ENCODE results near the gene CTCF. TPM values are rescaled to one million over a fixed set of nuclear protein-coding genes. Genes with fewer than 3 reads are reported as not detected.

CTCF gene
- total RNA-seq, 4 donors from 2014 or later: 26.1 to 39.6 (median 31.8) TPM

DNA sequence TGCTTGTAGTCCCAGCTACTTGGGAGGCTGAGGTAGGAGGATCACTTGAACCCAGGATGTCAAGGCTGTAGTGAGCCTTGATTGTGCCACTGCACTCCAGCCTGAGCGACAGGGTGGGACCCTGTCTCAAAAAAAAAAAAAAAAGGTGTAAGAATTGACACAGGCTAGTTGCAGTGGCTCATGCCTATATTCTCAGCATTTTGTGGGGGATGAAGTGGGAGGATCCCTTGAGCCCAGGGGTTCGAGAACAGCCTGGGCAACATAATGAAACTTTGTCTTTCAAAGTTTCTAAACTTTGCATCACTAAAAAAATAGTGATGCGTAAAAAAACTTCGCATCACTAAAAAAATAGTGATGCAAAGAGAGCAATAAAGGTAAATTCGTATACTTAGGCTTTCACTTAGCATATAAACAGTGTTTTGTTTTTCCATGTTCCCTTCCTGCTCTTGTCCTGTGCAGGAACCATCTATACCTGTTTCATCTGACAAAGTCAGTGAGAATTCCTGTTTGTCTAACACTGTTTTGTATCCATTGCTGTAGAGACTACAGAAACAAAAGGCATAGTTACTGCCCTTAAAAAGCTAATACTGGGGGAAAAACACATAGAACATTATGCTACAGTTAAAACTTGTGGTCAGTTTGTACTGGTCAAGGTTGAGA, 32.1 kb downstream of the CTCF start:
- Histone ChIP-seq H3K4me1 (peaks cover 0 to 28% (median 0%) of the 10 kb centered on the region in 4 donors), H3K4me3 (no peak overlapping the region), H3K27me3 (no peaks in the 10 kb centered on the region), H3K9me3 (no peaks in the 10 kb centered on the region), H3K36me3 (peaks cover 0 to 15% (median 2%) of the 10 kb centered on the region in 3 donors), H3K27ac (peak overlapping the region in 2 of 4 donors; percentile 26 to 36)
- 76 to 83% methylated on average over 5 of the region's 5 CpGs for WGBS, 2 donors
- no peak for DNase-seq (ENCODE audit: low spot score in 2 of 2)
- TF ChIP-seq, protein P1, sequence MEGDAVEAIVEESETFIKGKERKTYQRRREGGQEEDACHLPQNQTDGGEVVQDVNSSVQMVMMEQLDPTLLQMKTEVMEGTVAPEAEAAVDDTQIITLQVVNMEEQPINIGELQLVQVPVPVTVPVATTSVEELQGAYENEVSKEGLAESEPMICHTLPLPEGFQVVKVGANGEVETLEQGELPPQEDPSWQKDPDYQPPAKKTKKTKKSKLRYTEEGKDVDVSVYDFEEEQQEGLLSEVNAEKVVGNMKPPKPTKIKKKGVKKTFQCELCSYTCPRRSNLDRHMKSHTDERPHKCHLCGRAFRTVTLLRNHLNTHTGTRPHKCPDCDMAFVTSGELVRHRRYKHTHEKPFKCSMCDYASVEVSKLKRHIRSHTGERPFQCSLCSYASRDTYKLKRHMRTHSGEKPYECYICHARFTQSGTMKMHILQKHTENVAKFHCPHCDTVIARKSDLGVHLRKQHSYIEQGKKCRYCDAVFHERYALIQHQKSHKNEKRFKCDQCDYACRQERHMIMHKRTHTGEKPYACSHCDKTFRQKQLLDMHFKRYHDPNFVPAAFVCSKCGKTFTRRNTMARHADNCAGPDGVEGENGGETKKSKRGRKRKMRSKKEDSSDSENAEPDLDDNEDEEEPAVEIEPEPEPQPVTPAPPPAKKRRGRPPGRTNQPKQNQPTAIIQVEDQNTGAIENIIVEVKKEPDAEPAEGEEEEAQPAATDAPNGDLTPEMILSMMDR (IDR thresholded peaks at IDR 0.05): no peak

DNA sequence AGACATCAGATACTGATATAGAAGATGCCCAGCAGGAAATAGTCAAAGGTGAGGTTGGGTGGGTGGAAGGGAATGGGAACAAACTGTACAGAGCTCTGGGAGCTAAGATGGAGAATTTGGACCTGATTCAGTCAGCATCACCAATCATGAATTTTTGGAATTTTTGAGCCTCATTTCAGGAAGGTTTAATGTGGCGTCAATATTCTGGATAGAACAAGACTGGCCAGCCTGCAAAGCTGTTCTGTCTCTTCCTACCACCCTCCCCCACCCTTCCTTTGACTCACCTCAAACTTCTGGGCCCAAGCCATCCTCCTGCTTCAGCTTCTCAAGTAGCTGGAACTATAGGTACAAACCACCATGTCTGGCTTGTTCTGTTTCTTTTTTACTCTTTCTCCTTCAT, 32.6 kb downstream of the CTCF start:
- Histone ChIP-seq H3K4me3 (no peak overlapping the region), H3K36me3 (peaks cover 0 to 10% (median 2%) of the 10 kb centered on the region in 3 donors), H3K27me3 (no peaks in the 10 kb centered on the region), H3K27ac (peak overlapping the region in 2 of 4 donors; percentile 26 to 71), H3K4me1 (peaks cover 0 to 28% (median 0%) of the 10 kb centered on the region in 4 donors), H3K9me3 (no peaks in the 10 kb centered on the region)
- TF ChIP-seq POLR2A (IDR thresholded peaks at IDR 0.05): no peak
- WGBS, 2 donors: 41 to 75% methylated on average over 1 of the region's 1 CpG
- DNase-seq (ENCODE audit: low spot score in 2 of 2): no peak

DNA sequence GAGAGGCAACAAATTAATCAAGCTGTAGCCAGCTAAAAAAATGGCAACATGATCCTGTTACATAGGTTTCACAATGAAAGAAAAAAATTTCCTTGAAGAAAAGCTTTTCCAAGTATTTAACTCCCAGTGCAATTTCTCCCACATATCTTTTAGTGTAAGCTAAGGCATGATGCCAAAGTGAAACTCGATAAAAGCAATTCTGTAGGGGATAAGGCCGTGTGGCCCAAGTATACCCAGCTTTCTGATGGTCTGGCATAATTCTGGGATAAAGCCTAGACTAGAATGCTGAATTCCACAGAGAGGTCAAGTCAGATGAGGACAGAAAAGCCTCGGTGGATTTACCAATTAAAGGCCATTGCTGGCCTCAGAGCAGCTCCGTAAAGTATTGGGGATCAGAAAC, 36.2 kb downstream of the CTCF start:
- H3K4me1 ChIP-seq: peaks cover 0 to 36% (median 0%) of the 10 kb centered on the region in 4 donors
- TF ChIP-seq EP300 (IDR thresholded peaks at IDR 0.05) (no peak), POLR2A (IDR thresholded peaks at IDR 0.05) (no peak)
- TF ChIP-seq, protein P1 (IDR thresholded peaks at IDR 0.05): no peak
- no peak for DNase-seq (ENCODE audit: low spot score in 2 of 2)

DNA sequence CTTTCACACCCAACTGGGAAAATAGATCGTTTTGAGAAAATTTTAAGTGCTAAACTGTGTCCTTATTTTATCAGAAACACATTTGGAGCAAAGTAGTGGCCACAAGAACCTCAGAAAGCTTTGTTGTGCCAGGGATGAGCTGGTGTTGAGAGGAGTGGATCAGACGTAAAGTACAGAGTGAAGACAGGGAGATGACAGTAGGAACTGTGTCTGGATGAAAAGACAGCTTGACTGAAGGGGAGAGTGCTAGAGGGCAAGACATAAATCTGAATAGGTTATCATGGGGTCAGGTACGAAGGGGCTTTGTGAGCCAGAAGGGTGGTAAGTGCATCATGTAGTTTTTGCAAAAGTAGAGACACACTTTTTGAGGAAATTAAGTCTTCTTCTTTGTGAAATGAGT, 43.3 kb downstream of the CTCF start:
- TF ChIP-seq, protein P1 (IDR thresholded peaks at IDR 0.05): no peak
- TF ChIP-seq EP300 (IDR thresholded peaks at IDR 0.05) (no peak), POLR2A (IDR thresholded peaks at IDR 0.05) (no peak)
- no peaks in the 10 kb centered on the region for H3K9me3 ChIP-seq
- WGBS, 2 donors: 72 to 74% methylated on average over 3 of the region's 3 CpGs
- no peak overlapping the region for H3K4me3 ChIP-seq
- H3K4me1 ChIP-seq: peaks cover 0 to 18% (median 0%) of the 10 kb centered on the region in 4 donors
- no peak overlapping the region for H3K27ac ChIP-seq
- no peaks in the 10 kb centered on the region for H3K27me3 ChIP-seq
- peaks cover 0 to 3% (median 0%) of the 10 kb centered on the region in 3 donors for H3K36me3 ChIP-seq
- DNase-seq (ENCODE audit: low spot score in 2 of 2): no peak

More for the DNA sequence above, 36.2 kb downstream of the CTCF start:
- peaks cover 0 to 8% (median 2%) of the 10 kb centered on the region in 3 donors for H3K36me3 ChIP-seq
- H3K4me3 ChIP-seq: no peak overlapping the region
- no peaks in the 10 kb centered on the region for H3K9me3 ChIP-seq
- H3K27me3 ChIP-seq: no peaks in the 10 kb centered on the region
- H3K27ac ChIP-seq: peak overlapping the region in 1 of 4 donors; percentile 27
- WGBS, 2 donors: 38% methylated on average over 4 of the region's 4 CpGs

DNA sequence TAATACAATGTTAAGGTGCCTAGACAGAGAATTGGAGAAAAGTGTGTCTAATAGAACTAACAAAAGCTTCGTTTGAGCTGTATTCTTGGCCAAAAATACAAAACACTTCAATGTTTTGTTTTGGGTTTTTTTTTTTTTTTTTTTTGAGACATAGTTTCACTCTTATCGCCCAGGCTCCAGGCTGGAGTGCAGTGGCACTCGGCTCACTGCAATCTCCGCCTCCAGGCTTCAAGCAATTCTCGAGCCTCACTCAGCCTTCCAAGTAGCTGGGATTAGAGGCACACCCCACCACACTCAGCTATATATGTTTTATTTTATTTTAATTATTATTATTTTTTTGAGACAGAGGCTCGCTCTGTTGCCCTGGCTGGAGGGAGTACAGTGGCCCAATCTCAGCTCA, 44.3 kb downstream of the CTCF start:
- Histone ChIP-seq H3K9me3 (no peaks in the 10 kb centered on the region), H3K36me3 (peaks cover 0 to 13% (median 0%) of the 10 kb centered on the region in 3 donors), H3K4me1 (peaks cover 0 to 13% (median 0%) of the 10 kb centered on the region in 4 donors), H3K27me3 (no peaks in the 10 kb centered on the region), H3K4me3 (no peak overlapping the region), H3K27ac (no peak overlapping the region)
- TF ChIP-seq EP300 (IDR thresholded peaks at IDR 0.05) (no peak), POLR2A (IDR thresholded peaks at IDR 0.05) (no peak)
- TF ChIP-seq, protein P1 (IDR thresholded peaks at IDR 0.05): no peak
- WGBS, 2 donors: 60 to 61% methylated on average over 6 of the region's 6 CpGs
- DNase-seq (ENCODE audit: low spot score in 2 of 2): no peak

Measured in tibial nerve (tissue), 4 donors.